ENCODE results near the gene UQCRC1.

- no peak for TF ChIP-seq CTCF (IDR thresholded peaks at IDR 0.05)
- TF ChIP-seq EZH2phosphoT487 (IDR thresholded peaks at IDR 0.05): no peak
These were observed 38.3 kb upstream of the UQCRC1 start for GRCh38 chr3:48647714-48648113.
